Erythroblast (primary cell): ENCODE data around the gene GAS2L1.

Experiments used
- GATA1 ChIP-seq: IDR thresholded peaks from 2 replicates; pipeline ENCODE4 v1.6.1; 2011; ENCODE audit warnings: low read depth, mild to moderate bottlenecking, control low read depth, low read length, moderate library complexity
- POLR2A ChIP-seq: IDR thresholded peaks from 2 replicates; pipeline ENCODE4 v1.6.1; 2011; ENCODE audit warnings: mild to moderate bottlenecking, low read length

- TF ChIP-seq POLR2A: no peak
- no peak for TF ChIP-seq GATA1
These were observed 39.0 kb upstream of the GAS2L1 start for GRCh38 chr22:29267462-29267857.
